NCI-H2107 treated with DMSO at 0.1 percent for 48 hours (cell line): ENCODE measurements around the gene TRPV2.
"Not testable (repeated sequence)": the region's sequence is repeated elsewhere in the genome, so short reads cannot be mapped to it uniquely, and the experiment has no call there.

Experiments used
- DNase-seq: peaks from one replicate; lab custom pipeline; 2025; ENCODE audit not compliant: unreplicated experiment; lab: John Stamatoyannopoulos, UW

Gene TRPV2, protein sequence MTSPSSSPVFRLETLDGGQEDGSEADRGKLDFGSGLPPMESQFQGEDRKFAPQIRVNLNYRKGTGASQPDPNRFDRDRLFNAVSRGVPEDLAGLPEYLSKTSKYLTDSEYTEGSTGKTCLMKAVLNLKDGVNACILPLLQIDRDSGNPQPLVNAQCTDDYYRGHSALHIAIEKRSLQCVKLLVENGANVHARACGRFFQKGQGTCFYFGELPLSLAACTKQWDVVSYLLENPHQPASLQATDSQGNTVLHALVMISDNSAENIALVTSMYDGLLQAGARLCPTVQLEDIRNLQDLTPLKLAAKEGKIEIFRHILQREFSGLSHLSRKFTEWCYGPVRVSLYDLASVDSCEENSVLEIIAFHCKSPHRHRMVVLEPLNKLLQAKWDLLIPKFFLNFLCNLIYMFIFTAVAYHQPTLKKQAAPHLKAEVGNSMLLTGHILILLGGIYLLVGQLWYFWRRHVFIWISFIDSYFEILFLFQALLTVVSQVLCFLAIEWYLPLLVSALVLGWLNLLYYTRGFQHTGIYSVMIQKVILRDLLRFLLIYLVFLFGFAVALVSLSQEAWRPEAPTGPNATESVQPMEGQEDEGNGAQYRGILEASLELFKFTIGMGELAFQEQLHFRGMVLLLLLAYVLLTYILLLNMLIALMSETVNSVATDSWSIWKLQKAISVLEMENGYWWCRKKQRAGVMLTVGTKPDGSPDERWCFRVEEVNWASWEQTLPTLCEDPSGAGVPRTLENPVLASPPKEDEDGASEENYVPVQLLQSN

DNA sequence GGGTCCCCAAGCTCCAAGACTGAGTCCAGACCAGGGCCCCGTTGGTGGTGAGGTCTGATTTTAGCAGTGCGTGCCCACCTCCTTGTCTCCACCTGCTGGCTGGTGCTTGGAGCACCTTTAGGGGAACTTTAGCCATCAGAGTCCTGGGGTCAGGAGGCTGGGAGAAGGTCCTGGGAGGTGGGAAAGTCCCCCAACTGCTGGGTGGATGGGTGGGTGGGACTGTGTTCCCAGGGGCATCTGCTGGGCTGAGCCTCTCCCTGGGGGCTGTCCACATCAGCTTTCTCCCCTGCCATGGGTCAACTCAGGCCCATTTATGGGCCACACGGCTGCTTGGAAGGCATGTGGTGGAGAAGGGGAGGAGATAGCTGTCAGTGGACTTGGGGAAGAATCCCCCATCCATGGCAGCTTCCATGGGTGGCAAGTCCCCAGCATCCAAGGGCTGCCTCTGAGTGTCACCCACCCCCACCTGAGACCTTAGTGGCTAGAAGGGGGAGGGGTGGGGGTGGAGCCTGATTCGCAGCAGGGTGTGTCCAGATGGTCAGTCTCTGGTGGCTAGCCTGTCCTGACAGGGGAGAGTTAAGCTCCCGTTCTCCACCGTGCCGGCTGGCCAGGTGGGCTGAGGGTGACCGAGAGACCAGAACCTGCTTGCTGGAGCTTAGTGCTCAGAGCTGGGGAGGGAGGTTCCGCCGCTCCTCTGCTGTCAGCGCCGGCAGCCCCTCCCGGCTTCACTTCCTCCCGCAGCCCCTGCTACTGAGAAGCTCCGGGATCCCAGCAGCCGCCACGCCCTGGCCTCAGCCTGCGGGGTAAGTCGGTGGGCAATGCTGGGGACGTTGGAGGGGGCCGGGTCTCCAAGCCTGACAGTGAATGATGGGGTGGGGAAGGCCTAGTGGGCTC lies at the start of gene TRPV2:
Gene TRPV2, plus strand, starts transcription at position 541 of the 894 bp plus-strand sequence. CDS start 2,098 bp downstream, outside the sequence.
- no peak for DNase-seq

DNA sequence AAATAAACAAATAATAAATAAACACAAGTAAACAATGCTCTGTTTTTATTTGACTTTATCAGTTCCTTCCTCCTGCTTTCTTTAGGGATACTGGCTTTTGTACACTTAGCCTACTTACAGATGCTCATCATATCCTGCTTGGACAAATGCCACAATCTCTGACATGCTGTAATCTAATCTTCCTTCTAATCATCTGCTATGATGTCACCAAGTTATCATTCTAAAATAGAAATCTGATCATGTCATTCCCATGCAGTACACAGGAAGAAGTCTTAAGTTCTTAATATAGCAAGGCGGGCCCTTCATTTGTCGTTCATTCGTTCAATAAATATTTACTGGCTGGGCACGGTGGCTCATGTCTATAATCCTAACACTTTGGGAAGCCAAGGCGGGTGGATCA lies 43.6 kb upstream of the TRPV2 start:
- DNase-seq, result no peak

DNA sequence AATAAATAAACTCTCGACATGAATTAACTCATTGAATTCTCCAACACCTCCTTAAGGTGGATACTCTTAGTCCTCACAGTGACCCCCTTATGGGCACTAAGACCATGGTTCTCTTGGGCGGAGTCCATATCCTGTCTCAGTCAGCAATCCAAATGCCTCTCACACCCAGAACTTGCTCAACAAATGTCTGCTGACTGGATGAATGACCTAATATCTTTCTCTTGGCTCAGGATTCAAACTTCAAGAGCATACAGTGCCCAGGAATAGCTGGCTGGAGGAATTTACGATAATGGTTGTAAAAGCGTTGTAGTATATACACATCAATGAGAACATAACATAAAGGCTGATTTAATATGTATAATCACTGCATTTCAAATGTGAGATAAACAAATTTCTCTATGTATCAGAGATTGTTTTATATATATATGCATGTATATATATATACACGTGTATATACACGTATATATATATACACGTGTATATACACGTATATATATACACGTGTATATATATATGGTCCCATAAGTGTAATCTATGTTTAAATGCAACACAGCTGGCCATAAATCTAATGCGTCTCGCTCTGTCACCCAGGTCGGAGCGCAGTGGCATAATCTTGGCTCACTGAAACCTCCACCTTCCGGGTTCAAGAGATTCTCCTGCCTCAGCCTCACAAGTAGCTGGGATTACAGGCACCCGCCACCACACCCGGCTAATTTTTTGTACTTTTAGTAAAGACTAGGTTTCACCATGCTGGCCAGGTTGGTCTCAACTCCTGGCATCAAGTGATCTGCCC lies 41.0 kb upstream of the TRPV2 start:
- DNase-seq, result no peak

DNA sequence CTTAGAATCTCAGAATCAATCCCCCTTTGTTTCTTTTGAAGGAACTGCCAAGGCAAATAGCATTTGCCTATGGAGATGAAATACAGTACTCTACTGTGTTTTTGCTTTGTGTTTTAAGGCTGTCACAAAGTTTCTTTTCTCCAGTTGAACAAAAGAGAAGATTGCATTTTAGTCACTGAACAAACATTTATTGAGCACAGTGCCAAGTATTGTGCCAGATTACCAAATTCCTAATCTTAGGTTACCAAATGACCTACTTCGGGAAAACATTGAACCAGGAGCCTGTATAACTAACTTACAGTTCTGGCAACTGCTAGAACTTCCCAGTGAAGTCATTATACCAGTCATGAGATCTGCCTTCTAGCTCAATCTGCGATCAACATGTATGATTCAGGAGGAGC lies 37.4 kb upstream of the TRPV2 start:
- no peak for DNase-seq

DNA sequence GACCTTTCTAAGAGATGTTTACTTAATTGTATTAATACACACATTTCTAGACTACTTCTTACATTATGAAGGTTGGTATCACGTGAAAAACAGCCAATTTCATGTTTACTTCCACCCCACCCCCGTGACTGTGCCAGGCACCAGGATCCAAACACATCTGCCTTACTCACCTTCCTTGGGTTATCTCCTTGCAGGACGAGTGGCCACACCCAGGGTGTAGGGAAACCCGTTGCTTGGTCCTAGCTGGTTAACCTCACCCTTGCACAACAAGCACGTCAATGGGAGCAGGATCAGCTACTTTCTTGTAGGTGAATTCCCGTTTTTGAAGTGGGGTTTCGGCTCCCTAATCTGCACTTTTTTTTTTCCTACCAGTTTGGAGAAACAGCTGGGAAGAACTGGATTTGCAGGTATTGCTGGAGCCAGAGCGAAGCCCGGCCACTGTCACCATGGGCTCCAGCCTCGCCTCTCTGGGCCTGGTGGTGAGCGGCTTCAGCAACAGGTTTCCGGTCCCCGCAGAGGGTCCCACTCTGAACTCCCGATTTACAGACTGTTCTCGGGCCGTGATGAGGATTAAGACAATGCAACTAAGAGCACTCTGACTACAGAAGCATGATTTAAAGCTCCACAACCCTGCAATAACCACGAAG lies 36.6 kb upstream of the TRPV2 start:
- DNase-seq, result no peak

DNA sequence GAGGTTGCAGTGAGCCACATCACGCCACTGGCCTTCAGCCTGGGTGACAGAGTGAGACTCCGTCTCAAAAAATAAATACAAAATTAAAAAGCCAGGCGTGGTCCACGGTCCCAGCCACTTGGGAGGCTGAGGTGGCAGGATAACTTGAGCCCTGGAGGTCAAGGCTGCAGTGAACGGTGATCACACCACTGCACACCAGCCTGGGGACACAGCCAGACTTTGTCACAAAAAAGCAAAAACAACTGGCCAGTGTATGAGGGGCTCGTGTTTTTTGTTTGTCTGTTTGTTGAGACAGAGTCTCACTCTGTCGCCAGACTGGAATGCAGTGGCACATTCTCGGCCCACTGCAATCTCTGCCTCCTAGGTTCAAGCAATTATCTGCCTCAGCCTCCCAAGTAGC lies 35.7 kb upstream of the TRPV2 start:
- DNase-seq, result no peak

DNA sequence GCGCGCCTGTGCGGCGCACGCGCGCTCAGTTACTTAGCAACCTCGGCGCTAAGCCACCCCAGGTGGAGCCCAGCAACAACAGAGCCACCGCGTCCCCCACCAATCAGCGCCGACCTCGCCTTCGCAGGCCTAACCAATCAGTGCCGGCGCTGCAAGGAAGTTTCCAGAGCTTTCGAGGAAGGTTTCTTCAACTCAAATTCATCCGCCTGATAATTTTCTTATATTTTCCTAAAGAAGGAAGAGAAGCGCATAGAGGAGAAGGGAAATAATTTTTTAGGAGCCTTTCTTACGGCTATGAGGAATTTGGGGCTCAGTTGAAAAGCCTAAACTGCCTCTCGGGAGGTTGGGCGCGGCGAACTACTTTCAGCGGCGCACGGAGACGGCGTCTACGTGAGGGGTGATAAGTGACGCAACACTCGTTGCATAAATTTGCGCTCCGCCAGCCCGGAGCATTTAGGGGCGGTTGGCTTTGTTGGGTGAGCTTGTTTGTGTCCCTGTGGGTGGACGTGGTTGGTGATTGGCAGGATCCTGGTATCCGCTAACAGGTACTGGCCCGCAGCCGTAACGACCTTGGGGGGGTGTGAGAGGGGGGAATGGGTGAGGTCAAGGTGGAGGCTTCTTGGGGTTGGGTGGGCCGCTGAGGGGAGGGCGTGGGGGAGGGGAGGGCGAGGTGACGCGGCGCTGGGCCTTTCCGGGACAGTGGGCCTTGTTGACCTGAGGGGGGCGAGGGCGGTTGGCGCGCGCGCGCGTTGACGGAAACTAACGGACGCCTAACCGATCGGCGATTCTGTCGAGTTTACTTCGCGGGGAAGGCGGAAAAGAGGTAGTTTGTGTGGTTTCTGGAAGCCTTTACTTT lies 34.5 kb upstream of the TRPV2 start, which contains the start of gene UBB:
Gene UBB, plus strand, starts transcription at position 452 of the 856 bp plus-strand sequence. CDS start 817 bp downstream, outside the sequence.
- peak; percentile 53 for DNase-seq

DNA sequence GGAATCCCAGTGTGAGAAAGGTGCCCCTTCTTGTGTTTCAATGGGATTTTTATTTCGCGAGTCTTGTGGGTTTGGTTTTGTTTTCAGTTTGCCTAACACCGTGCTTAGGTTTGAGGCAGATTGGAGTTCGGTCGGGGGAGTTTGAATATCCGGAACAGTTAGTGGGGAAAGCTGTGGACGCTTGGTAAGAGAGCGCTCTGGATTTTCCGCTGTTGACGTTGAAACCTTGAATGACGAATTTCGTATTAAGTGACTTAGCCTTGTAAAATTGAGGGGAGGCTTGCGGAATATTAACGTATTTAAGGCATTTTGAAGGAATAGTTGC lies 33.9 kb upstream of the TRPV2 start:
- no peak for DNase-seq

DNA sequence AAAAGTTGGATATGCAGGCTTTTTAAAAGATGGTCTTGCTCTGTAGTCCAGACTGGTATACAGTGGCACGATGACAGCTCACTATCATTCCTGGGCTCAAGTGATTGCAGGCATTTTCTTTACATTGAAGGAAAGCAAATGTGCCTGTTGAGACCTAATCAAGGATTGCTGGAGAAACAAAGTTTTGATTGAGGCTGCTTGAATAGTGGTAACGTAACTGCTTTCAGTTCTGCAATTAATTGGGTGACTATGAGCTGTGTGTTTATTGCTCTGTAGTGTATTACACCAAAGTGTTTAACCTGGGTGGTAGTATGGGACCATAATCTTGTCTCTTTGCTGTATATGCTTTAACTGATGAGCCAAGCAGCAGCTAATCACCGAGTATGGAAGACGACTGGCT lies 32.2 kb upstream of the TRPV2 start:
- no peak for DNase-seq

DNA sequence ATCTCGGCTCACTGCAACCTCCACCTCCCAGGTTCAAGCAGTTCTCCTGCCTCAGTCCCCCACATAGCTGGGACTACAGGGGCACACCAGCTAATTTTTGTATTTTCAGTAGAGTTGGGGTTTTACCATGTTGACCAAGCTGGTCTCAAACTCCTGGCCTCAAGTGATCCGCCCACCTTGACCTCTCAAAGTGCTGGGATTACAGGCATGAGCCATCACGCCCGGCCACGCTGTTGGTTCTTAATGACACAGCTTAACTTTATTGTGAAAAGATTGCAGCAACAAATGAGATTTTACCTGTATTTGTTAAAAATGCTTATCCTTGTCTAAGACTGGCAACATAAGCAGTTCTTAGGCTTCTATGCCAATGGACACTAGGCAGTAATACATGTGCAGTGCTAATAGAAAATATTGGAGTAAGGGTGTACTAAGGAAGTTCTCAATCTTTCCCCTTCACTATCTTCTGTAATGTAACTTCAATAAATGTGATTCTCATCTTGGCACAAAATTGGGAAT lies 31.5 kb upstream of the TRPV2 start:
- DNase-seq, result no peak

DNA sequence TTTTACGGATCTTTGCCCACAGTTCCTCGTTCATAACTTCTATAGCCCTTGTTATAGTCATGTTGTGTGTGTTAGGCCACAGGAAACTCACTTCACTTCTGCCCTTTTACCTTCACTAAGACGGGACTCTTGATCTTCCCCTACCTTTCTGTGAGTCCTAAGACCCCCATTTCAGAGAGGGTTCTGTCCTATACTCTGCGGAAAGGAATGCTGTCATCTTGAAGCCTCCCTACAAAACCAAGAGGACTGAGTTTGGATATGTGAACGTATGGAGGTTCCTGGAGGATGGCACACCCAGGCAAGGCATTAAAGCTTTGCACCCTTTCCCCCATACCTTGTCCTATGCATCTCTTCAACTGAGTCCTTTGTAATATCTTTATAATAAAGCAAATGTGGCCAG lies 30.8 kb upstream of the TRPV2 start:
- no peak for DNase-seq

DNA sequence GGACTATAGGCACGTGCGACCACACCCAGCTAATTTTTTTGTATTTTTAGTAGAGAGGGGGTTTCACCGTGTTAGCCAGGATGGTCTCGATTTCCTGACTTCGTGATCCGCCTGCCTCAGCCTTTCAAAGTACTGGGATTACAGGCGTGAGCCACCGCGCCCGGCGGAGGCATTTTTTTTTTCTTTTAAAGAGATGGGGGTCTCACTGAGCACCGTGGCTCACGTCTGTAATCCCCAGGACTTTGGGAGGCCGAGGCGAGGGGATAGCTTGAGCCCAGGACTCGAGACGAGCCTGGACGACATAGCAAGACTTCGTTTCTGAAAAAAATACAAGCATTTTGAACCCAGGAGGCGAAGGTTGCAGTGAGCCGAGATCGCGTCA lies 29.3 kb upstream of the TRPV2 start:
- DNase-seq, result not testable (repeated sequence)

DNA sequence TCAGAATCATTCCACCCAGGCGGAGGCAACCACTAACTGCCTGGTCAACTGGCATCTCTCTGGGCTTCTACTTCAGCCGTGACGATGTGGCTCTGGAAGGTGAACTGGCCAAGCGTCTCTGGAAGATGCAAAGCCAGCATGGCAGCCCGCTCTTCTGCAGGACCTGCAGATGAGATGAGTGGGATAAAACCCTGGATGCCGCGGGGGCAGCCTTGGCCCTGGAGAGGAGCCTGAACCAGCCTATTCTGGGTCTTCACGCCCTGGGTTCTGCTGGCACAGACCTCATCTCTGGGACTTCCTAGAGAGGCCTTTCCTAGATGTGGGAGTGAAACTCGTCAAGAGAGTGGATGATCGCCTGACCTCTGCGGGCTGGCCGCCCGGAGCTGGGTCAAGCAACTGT lies 23.9 kb upstream of the TRPV2 start:
- DNase-seq, result no peak

DNA sequence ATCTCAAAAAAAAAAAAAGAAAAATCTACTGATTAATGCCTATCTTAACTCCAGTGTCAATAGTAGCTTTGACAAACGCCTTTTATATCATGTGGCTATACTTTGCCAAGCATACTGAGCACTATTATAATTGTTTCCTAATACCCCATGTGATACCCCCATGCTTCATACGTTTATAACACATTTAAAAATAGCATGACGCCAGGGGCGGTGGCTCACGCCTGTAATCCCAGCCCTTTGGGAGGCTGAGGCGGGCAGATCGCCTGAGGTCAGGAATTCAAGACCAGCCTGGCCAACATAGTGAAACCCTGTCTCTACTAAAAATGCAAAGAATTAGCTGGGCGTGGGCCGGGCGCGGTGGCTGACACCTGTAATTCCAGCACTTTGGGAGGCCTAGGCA lies 22.9 kb upstream of the TRPV2 start:
- not testable (repeated sequence) for DNase-seq

DNA sequence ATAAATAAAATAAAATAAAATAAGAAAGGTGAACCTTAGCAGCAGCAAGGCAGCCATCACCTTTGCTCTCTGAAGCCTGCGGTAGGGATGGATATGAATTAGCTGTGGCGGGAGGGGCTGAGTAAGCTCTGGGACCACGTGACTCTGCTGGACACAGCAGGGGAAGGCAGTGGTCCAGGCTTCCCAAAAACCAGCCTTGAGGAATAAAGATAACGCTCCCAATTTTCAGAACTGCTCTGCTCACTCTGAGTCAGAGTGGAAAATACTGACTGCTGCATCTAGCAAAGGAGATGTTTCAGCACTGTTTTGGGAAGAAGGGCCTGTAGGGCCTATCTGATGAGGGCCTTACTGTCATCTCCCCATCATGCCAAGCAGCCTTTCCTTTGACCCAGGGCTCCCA lies 19.5 kb upstream of the TRPV2 start:
- DNase-seq, result not testable (repeated sequence)

DNA sequence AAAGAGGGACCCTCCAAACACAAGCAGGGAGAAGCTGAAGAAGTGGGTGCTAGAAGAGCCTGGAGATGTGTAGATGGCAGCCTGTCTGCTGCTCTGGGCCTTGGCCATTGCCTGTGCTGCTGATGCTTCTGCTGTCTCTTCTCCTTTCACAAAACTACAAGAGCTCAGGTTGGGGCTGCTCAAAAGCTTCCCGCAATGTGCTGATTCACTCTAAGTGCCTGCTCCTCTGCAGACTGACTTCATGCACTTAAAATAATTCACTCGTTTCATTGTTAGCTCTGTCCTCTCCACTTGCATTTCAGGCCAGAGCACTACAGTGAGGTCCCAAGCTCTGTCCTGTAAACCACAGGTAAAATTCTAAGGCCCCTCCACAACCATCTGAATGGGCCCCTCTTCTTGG lies 18.7 kb upstream of the TRPV2 start:
- DNase-seq, result not testable (repeated sequence)

DNA sequence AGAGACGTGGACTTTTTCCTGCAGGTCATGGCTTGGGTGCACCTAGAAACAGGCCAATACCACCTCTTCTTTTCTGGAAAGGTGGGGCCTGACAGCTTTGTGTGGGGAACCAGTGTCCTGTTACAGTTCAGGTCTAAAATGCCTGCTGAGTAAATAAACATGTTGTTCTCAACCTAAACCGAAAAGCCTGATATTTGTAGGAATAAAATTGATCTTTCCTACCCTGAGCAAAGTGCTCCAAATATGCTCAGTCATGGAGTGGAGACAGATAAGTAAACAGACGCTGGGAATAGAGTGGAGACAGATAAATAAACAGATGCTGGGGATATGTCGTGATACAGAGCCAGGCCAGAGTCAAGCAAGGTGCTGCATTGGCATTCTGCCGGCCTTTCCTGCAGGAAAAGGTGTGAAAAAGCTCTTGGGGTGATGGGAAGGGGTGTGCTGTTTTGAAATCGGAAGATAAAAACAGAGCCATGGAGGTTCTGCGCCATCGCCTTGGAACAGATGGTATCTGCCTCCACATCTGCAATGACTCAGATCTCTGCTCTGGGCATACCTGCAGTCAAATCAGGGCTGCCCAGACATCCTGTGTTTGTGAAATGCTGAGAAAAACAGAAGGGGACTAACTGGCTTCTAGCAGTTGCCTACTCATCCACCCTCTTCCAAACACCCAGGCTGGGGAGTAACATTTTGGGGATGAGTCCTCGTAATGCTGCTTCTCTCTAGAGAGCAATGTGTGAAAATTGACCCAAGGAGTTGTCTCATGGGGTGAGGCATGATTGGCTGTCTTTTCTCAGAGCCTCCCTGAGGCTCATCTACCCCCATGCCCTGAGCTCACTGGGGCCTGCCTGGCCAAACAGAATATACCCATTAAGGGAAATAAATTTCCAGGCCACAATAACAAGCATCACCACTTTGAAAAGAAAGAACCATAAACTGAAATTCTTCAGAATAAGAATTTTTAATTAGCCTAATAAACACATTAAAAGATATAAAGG lies 16.8 kb upstream of the TRPV2 start:
- DNase-seq, result no peak

DNA sequence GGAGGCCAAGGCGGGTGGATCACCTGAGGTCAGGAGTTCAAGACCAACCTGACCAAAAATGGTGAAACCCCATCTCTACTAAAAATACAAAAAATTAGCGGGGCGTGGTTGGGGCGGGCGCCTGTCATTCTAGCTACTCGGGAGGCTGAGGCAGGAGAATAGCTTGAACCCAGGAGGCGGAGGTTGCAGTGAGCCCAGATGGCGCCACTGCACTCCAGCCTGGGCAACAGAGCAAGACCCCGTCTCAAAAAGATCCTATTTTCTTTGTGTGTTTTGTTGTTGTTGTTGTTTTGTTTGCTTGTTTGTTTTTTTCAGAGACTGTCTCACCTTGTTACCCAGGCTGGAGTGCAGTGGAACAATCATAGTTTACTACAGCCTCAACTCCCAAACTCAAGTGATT lies 11.5 kb upstream of the TRPV2 start:
- not testable (repeated sequence) for DNase-seq
